ENCODE measurements around the gene SYS1.
"Not testable (repeated sequence)": the region's sequence is repeated elsewhere in the genome, so short reads cannot be mapped to it uniquely, and the experiment has no call there.

SYS1 gene

GRCh38 chr20:45340236-45340847 is 22.6 kb upstream of the SYS1 start:
- DNase-seq (ENCODE audit: low spot score) = no peak

- DNase-seq (ENCODE audit: low spot score) = no peak
Observed at GRCh38 chr20:45340951-45341350, 22.0 kb upstream of the SYS1 start.

- DNase-seq (ENCODE audit: low spot score) = no peak
Observed at GRCh38 chr20:45341579-45341938, 21.4 kb upstream of the SYS1 start.

- no peak for DNase-seq (ENCODE audit: low spot score)
Observed at GRCh38 chr20:45341939-45342854, 20.8 kb upstream of the SYS1 start.

- no peak for DNase-seq (ENCODE audit: low spot score)
Observed at GRCh38 chr20:45342855-45343531, 20.0 kb upstream of the SYS1 start.

- DNase-seq (ENCODE audit: low spot score) = no peak
Observed at GRCh38 chr20:45343532-45344167, 19.3 kb upstream of the SYS1 start.

GRCh38 chr20:45344168-45344860 is 18.6 kb upstream of the SYS1 start:
- DNase-seq (ENCODE audit: low spot score) = peak; percentile 15

- no peak for DNase-seq (ENCODE audit: low spot score)
Observed at GRCh38 chr20:45345104-45345936, 17.6 kb upstream of the SYS1 start.

- no peak for DNase-seq (ENCODE audit: low spot score)
Observed at GRCh38 chr20:45346291-45346718, 16.7 kb upstream of the SYS1 start.

GRCh38 chr20:45346851-45347250 is 16.1 kb upstream of the SYS1 start:
- DNase-seq (ENCODE audit: low spot score) = no peak

- DNase-seq (ENCODE audit: low spot score) = no peak
Observed at GRCh38 chr20:45347297-45347935, 15.5 kb upstream of the SYS1 start.

- DNase-seq (ENCODE audit: low spot score) = peak; percentile 62
Observed at GRCh38 chr20:45347936-45348778, 14.8 kb upstream of the SYS1 start, which contains the start of gene SDC4. Gene SDC4, minus strand, starts transcription at chr20:45348424. Its CDS starts 40 bp downstream, at chr20:45348384.

- DNase-seq (ENCODE audit: low spot score) = no peak
Observed at GRCh38 chr20:45350217-45350616, 12.7 kb upstream of the SYS1 start.

- not testable (repeated sequence) for DNase-seq (ENCODE audit: low spot score)
Observed at GRCh38 chr20:45350795-45351194, 12.2 kb upstream of the SYS1 start.

GRCh38 chr20:45352729-45353128 is 10.2 kb upstream of the SYS1 start:
- DNase-seq (ENCODE audit: low spot score) = no peak

GRCh38 chr20:45353746-45354145 is 9.2 kb upstream of the SYS1 start:
- DNase-seq (ENCODE audit: low spot score) = no peak

- no peak for DNase-seq (ENCODE audit: low spot score)
Observed at GRCh38 chr20:45354423-45355208, 8.3 kb upstream of the SYS1 start.

All from CD4-positive, alpha-beta T cell treated with Interleukin-2 at 100 ng/mL for 4 hours (primary cell).